T-helper 2 cell treated with Interferon-gamma antibody and Interleukin-4, amounts not matched to agents 100 ng/mL and 5 ng/mL, for 36 hours (primary cell): Measurements from ENCODE around the gene DNAH7. TPM values are rescaled to one million over a fixed set of nuclear protein-coding genes. Genes with fewer than 3 reads are reported as not detected.
"Not testable (repeated sequence)": the region's sequence is repeated elsewhere in the genome, so short reads cannot be mapped to it uniquely, and the experiment has no call there.

Experiments
- intact Hi-C: fragments of 100-400 bp; cut with micrococcal nuclease; formaldehyde crosslinking; loops from one replicate; pipeline ENCODE4 v1.15.1; 2023
- total RNA-seq: library from RNA; stranded (reverse); gene quantifications from 2 replicates; pipeline ENCODE4 v1.2.3, GENCODE V29; 2022

Gene DNAH7
- total RNA-seq, 1 donor from 2014 or later, result 0.11 TPM

DNA sequence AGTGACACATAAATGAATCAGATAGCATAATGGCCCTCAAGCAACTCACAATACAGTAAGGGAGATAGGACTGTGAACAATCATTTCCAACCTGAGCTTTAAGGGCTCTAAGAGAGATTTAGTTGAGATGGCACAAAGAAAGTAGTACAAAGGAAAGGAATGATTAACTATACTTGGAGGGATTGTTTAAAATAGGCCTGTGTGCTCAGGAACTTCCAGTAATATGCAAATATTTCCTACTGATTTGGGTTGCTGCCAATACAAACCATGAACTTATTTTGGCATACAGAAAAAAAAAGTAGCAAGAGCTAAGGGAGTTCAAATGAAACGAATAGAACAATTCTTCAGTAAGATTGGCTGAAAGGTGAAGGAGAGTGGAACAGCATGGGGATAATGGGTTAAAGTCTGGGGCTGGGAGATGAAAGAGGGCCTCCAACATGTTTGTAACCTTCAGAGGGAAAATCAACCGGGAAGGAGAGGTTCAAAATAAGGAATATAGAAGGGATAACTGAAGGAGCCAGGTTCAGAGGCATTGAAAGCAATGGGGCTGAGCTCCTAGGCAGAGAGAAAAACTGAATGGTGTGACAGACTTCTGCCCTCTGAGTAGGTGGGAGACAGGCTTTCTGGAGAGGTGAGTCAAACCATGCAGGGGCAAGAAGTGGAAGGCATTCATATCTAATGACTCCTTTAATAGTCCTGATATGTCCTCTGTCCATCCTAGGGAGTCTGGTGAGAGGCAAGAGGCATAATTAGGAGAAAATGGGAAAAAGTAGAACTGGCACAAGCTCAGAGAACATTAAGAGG is 83.5 kb downstream of the DNAH7 start:
- intact Hi-C loops, result no loop called here

DNA sequence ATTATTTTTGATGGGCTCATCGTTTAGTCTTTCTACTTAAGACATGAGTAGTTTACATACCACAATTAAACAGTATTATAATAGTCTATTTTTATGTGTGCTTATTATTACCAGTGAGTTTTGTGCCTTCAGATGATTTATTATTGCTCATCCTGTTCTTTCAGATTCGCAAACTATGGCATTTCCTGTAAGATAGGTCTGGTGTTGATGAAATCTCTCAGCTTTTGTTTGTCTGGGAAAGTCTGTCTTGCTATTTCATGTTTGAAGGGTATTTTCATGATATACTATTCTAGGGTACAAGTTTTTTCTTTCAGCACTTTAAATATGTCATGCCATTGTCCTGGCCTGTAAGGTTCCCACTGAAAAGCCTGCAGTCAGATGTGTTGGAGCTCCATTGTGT is 101.3 kb downstream of the DNAH7 start:
- intact Hi-C loops, result no loop called here

DNA sequence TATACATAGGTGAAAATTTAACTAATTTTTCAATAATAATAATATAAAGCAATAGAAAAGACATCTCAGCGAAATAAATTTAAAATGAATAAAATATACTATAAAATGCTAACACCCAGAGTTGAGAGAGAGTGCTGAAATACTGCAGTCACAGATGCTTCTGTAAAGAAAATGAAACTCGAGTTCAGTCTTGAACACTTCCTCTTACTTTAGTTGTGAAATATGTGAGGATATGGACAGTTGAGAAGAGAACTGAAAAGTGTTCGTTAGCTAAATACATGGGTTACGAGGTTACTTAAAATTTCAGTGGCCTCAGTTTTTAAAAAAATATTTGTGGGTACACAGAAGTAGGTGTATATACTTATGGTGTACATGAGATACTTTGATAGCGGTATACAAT is 106.8 kb downstream of the DNAH7 start:
- intact Hi-C loops, result no loop called here

DNA sequence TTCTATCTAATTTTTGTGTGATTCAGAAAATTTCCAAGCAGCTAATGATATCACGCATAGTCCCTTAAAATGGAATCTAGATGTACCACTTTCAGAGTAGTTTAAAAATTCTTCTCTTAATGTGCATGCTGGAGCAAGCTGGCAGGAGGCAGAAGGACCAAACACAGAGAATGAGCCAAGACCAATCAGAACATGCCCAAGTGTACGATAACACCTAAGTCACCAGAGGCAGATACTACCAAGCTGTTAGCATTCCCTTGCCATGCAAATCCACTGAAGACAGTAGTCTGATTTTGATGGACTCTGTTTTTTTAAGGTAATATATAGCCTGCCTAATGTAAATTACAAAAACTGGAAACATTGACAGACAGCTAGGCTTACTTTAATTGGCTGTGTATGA is 109.3 kb downstream of the DNAH7 start:
- intact Hi-C loops, result no loop called here

DNA sequence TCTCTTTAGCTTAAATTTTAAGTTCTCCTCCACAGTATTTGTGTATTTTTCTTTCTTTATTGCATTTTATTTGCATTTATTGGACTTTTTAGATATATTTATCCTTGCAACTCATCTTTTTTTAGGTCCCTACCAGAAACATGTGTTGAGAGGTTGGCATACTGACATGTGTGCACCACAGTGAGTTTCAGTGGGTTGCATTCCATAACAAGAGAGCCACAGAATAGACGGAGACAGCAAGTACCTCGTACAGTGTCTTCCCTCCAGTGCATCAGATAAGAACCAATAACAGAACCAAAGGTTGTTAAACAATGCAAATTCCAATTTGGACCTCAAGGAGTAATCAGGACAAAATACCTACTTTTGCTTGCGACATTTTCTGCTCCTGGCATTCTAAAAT is 111.9 kb downstream of the DNAH7 start:
- intact Hi-C loops, result no loop called here

DNA sequence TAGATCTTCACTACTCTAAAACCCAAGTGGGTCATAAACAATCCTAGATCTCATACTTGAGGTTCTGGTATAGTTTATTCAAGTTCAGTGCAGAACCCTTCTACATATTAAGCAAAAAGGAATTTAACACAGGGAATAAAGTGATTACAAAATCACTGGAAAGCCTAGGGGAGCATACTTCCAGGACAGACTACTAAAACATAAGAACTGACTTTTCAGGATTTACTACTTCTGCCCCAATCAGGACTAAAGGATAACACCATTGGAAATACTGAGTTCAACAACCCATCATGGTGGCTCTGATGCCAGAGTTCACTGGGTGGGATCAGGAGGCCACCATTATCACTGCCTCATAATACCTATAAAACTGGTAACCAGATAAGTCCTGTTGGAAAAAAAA is 123.6 kb downstream of the DNAH7 start:
- intact Hi-C loops, result no loop called here

DNA sequence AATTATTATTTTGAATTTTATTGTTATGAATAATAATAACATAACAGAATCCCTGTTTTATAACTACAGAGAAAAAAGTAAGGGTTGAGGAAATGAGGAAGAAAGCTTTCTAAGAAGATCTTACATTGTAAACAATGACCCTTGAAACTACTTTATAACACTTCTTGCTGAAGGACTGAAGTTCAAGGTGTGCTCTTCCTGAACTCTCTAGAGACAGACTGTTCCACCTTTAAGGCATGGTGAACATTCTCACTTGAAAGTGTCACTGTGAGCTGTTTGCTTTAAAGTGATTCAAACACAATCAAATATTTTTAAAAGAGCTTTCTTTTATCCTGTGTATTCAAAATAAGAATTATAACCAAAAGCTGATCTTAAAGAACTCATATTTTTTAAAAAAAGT is 131.5 kb downstream of the DNAH7 start:
- intact Hi-C loops, result loop anchor here (5.0 kb wide), 1 partner anchor 1770 kb away; no protein-coding TSS in a partner anchor

DNA sequence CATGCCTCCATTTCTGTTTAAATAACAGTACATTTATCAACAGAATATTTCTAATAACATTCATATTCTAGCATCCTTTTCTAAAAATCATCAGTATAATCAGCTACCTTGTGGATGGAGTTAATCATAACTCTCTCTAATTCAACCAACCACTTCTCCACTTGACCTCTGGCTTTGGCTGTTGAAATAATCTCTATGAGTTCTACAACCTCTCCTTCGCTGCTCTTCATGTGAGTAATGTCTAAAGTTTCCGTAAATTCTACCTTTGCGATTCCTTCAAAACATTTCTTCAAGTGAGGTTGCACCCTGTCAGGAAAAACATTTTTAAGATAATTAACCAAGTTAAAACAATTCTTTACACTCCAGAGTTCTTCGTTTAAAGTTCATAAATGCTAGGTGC is 134.2 kb downstream of the DNAH7 start:
- intact Hi-C loops, result no loop called here

DNA sequence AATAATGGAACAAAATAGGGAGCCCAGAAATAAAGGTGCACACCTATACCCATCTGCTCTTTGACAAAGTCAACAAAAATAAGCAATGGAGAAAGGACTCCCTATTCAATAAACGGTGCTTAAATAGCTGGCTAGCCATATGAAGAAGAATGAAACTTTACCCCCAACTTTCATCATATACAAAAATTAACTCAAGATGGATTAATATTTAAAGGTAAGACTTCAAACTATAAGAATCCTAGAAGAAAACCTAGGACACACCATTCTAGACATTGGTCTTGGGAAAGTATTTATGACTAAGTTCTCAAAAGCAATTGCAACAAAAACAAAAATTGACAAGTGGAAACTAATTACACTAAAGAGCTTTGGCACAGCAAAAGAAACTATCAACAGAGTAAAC is 139.1 kb downstream of the DNAH7 start:
- intact Hi-C loops, result no loop called here

DNA sequence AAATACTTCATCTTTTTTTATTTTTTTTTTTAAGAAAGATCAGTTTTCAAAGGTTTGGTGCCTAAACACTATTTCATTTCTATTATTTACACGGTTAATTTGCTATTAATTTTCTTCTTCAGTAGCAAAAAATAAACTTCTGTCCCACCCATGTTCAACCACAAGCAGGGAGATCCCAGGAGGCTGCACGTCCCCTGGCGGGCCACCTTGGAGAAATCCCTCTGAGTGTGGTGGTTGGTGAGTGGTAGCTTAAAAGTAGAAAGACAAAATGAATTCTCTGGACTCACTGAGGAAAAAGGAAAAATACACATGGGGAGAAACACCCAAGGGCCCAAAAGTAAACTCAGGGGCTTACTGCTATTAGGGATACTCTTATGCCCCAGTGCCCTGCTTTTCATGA is 143.5 kb downstream of the DNAH7 start:
- intact Hi-C loops, result no loop called here

DNA sequence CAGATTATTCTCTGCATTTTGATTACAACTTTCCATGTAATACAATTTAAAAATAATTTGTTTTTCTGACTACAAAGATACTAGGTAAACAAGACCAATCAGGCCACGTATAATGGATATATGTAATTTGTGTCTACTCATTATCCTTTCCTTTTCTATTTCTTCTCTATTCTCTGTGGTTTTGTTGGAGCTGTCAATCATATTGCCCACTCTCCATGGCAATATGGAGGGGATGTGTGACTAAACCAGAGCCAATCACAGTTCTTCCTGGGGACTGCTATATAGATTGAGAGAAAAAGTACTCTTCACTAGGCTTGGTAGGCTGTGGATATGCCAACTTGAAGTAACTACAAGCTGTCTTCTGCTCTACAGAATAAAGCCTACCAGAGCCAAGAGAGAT is 144.7 kb downstream of the DNAH7 start:
- intact Hi-C loops, result no loop called here

DNA sequence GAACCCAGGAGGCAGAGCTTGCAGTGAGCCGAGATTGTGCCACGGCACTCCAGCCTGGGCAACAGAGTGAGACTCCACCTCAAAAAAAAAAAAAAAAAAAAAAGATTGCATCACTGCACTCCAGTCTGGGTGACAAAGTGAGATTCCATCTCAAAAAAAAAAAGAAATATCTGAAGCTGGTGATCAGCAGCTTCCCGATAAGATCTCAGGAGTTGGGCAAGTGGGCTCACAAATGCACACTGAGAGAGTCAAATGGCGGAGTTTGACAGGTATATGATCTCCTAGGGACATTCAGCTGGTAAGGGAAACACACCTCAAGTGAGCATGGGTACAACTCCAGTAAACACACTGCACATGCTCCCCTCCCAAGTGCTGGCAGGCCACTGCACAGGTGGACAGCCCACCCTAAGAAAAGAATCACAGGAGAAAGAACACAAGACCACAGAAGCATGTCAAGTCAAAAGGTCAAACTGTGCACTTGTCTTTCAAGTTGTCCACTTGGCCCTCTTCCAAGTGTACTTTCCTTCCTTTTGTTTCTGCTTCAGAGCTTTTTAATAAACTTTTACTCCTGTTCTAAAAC is 151.5 kb downstream of the DNAH7 start:
- intact Hi-C loops, result not testable (repeated sequence)

DNA sequence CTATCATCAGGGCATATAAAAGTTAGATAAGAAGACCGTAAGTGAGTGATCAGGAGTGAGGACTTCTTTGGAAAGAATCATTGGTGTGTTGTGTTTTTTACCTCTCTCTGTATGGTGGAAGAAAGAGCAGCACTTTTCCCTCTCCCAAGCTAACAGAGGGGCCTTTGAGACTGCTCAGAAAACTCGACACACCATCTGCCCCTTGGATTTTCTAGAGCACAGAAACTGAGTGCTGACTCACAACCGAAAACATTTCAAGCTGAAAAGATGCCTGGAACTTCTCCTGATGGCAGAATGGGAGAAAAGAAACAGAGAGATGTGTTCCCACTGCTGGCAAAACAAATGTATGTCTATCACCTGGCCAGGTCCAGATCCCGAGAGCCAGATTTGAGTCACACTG is 156.6 kb downstream of the DNAH7 start:
- intact Hi-C loops, result no loop called here

DNA sequence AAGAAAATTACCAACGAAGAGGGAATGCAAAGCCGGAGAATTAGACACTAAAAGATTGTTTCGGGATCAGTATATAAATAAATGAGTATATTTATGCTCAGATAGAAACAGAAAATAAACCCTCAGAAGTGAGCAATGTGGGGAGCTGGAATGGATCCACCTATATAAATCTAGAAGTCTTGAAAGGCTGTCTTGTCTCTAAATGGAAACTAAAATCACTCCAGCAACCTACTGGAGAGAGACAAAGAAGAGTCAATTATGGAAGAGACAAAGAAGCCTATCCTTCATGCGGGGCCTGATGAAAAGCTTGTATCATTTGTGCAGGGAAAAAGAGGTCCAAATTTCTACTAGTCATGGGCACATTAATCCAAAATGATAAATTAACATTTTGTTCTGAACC is 158.1 kb downstream of the DNAH7 start:
- intact Hi-C loops, result no loop called here

DNA sequence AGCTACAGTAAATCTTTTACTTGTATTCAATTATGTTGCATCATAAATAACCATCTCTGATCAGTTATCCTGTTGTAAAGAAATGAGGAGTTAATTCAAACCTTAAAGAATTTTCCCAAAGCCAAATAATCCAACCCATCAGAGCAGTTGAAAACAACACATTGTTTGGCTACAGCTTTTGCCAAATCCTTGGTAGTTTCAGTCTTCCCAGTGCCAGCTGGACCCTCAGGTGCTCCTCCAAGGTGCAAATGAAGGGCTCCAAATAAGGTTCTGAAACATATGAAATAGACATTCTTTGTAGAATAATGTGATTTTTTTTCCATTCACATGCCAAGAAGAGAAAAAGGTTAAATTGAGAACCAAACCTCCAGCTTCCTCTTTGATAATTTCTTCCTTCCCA is 158.7 kb downstream of the DNAH7 start:
- intact Hi-C loops, result no loop called here

DNA sequence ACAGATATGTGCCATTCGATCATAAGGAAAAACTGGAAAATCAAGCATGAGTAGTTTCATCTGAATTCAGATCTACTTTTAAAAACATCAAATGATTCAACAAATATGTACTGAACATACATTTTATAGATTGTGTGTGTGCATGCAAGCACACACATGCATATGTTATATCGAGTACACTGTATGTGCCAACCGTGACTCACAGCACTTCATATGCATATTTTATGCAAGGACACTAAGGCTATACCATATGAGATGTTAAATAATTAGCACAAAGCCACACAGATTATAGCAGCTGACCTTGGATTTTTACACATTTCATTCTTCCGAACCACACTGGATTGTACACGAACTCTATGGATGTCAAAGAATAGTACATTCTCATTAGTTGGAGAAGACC is 161.2 kb downstream of the DNAH7 start:
- intact Hi-C loops, result no loop called here

DNA sequence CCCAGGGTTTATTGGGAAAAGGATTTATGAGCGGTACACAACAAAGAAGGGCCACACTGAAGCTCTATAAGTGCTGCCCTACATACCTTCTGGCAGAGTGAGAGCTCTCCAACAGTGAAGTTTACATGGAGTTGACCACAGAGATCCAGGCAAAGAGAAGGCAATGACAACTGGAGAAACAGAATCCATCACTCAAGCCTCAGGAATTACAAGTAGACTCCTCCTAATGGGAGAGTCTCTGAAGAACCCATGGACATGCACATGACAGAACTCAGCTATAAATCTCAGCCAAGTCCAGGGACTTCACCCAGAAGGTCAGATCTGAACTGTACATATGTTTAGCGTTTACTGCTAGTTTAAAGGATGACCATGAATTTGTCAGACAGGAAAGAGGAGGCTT is 164.7 kb downstream of the DNAH7 start:
- intact Hi-C loops, result no loop called here

DNA sequence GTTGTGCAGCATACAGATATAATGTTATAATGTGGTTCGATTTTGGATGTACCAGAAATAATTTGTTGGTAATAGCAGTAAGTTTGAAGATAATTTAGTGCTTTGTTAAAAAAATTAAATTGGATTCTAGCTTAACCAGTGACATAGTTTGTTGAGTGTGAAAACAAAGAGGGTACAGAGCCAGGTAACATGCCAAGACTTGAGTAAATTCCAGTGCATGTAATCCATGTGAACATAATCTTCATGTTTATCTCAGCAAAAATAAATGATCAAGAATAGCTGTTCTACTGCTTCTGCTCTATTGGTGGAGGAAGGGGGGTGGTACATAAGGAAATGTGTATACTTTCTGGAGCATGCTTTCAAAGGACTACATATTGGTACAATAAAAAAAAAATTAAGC is 165.8 kb downstream of the DNAH7 start:
- intact Hi-C loops, result no loop called here

DNA sequence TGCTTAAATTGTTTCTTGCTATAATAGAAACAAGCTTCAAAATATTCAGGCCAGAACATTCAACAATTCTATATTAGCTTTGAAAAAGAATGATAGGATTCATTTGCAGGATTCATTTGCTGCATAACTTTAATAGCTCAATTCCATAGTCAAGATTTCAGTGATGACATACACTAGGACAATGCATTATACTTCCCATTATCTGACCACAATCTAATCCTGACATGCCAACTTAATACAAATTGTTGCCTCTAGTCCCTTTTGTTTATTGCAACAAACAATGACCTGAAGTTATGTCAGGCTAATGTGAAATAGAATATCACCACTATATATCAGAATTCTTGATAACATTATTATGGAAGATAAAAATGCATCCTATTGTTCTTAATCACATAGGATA is 169.4 kb downstream of the DNAH7 start:
- intact Hi-C loops, result no loop called here

DNA sequence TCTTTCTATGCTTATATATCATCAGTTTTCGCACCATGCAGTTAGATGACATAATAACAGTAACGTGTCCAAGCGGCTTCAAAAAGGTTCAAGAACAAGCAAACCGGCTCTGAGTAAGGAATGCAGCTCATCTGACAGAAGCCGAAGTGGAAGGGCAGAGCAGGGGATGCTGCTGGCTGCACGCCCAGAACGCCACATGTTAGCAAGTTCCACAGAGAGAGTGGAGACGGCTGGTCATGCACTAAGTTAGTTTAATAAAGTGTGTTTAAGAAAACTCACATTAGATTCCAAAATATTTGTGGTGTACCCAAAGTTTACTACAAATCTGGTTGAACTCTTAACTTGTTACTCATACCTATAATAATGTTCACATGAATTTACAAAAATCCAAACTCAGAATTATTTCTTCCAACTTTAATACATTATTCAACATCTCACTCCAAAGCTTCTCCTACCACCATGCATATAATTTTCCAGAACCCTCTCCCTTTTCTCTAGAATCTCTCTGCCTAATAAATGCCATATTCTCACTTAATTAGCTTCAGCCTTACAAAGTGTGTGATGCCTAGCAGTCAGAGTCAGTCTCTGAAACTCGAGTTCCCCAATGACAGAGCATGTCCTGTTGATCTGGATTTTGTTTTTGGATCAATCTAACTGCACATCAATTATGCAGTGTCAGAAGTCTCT is 170.0 kb downstream of the DNAH7 start:
- intact Hi-C loops, result no loop called here

DNA sequence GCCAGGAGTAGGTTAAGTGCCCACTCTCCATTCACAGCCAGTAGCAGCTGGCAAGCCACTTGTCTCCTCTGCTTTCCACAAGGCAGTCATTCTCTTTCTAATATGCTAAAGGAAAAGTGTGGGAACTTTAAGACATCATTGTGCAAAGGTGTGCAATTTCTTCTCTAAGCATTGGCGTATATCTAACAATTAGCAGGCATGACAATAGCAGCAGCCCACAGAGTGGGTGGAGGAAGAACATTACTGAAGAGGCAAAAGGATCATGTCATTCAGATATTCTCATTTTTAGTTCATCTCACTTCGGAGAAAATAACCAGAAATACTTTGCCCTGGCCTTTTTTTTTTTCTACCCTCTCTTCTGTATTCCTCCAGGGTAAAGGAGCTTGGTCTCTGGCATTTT is 177.6 kb downstream of the DNAH7 start:
- intact Hi-C loops, result no loop called here

DNA sequence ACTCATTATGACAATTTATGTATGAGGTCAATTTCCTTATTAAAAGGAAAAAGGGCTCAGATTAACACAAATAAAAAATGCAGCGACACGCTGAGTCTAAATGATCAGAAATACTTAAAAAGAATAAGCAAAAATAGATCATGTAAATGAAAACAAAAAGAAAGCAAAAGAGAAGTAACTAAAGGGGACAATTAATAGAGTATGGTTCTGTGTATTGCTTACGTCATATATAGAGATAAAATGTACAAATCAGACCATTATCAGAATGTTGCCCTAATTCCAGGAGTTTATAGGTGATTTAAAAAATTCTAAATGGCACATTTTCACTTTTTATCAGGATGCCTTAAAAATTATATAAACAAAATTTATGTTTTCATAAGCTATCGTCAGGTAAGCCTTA is 189.5 kb downstream of the DNAH7 start:
- intact Hi-C loops, result no loop called here

DNA sequence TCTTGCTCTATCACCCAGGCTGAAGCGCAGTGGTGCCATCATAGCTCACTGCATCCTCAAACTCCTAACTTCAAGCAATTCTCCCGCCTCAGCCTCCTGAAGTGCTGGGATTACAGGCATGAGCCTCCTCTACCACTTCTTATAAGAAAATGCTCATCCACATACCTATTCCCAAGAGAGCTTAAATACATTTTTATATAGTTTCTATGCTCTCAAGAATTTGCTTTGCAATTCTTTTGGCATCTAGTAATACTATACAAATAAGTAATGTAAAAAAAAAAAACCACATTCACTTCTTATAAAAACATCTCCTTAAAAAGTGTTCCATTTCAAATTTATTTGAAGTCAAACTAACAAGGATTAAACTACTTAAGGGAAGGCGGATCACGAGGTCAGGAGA is 197.3 kb downstream of the DNAH7 start:
- intact Hi-C loops, result no loop called here
